SK-N-SH treated with all-trans-retinoic acid at 6 μM for 48 hours (cell line): Measurements from ENCODE around the gene CFAP61.

ENCODE experiments used
- ARNTL ChIP-seq: fragments of 450-650 bp; formaldehyde crosslinking; IDR thresholded peaks from 2 replicates; pipeline ENCODE4 v1.5.0; 2020; ENCODE audit warnings: low read depth, mild to moderate bottlenecking, moderate library complexity, borderline replicate concordance
- CSDC2 ChIP-seq: fragments of 250-450 bp; sonication (Bioruptor Pico); IDR thresholded peaks from 2 replicates; pipeline ENCODE4 v1.5.0; 2020; ENCODE audit warnings: mild to moderate bottlenecking, moderate library complexity
- ESRRG ChIP-seq: fragments of 250-450 bp; sonication (Bioruptor Pico); IDR thresholded peaks from 2 replicates; pipeline ENCODE4 v1.6.1; 2021; ENCODE audit warnings: mild to moderate bottlenecking
- RARB ChIP-seq: fragments of 250-450 bp; sonication (Bioruptor Pico); IDR thresholded peaks from 2 replicates; pipeline ENCODE4 v1.8.0; 2021; ENCODE audit warnings: mild to moderate bottlenecking, moderate library complexity
- ZFP30 ChIP-seq: fragments of 450-650 bp; formaldehyde crosslinking; IDR thresholded peaks from 2 replicates; pipeline ENCODE4 v1.5.0; 2022; ENCODE audit warnings: mild to moderate bottlenecking, moderate library complexity

GRCh38 chr20:20161611-20162010 is 109.3 kb downstream of the CFAP61 start:
- no peak for TF ChIP-seq RARB
- no peak for TF ChIP-seq ARNTL (CRISPR knock-in tag)
- no peak for TF ChIP-seq ESRRG (CRISPR knock-in tag)
- TF ChIP-seq ZFP30, result no peak
- TF ChIP-seq CSDC2, result no peak
